Activated CD8-positive, alpha-beta memory T cell treated with anti-CD3 and anti-CD28 coated beads for 48 hours (primary cell): ENCODE measurements around the gene SLC30A2.

ENCODE experiments used
- DNase-seq, 3 experiments: peaks; one replicate each; pipeline ENCODE4 v3.0.0-alpha.2; 2020; ENCODE audit warnings: low read depth in 2 of 3, low spot score in 2 of 3

Gene SLC30A2

GRCh38 chr1:26023826-26024225 is 22.1 kb downstream of the SLC30A2 start:
- no peak for DNase-seq

GRCh38 chr1:26023009-26023408 is 22.9 kb downstream of the SLC30A2 start:
- DNase-seq: no peak

GRCh38 chr1:26022404-26022779 is 23.5 kb downstream of the SLC30A2 start:
- no peak for DNase-seq

GRCh38 chr1:26021647-26022403 is 24.1 kb downstream of the SLC30A2 start, which contains the start of gene EXTL1:
Gene EXTL1 (plus strand): TSS chr1:26021775. CDS start chr1:26022647, 872 bp downstream.
- DNase-seq: no peak

GRCh38 chr1:26020941-26021646 is 24.8 kb downstream of the SLC30A2 start:
- no peak for DNase-seq

GRCh38 chr1:26020330-26020768 is 25.6 kb downstream of the SLC30A2 start:
- no peak for DNase-seq

GRCh38 chr1:26019641-26020315 is 26.1 kb downstream of the SLC30A2 start:
- DNase-seq: no peak

GRCh38 chr1:26017606-26018005 is 28.3 kb downstream of the SLC30A2 start:
- no peak for DNase-seq

GRCh38 chr1:26016953-26017545 is 28.9 kb downstream of the SLC30A2 start:
- no peak for DNase-seq

GRCh38 chr1:26016258-26016952 is 29.5 kb downstream of the SLC30A2 start:
- no peak for DNase-seq

- no peak for DNase-seq
Measured at GRCh38 chr1:26015358-26015757, 30.6 kb downstream of the SLC30A2 start.

- DNase-seq: no peak
Measured at GRCh38 chr1:26014179-26014578, 31.7 kb downstream of the SLC30A2 start.

- no peak for DNase-seq
Measured at GRCh38 chr1:26012864-26013263, 33.1 kb downstream of the SLC30A2 start.

GRCh38 chr1:26010825-26011224 is 35.1 kb downstream of the SLC30A2 start:
- no peak for DNase-seq

GRCh38 chr1:26009796-26010447 is 36.0 kb downstream of the SLC30A2 start:
- DNase-seq: no peak

- DNase-seq: no peak
Measured at GRCh38 chr1:26006710-26007109, 39.2 kb downstream of the SLC30A2 start.

- DNase-seq: no peak
Measured at GRCh38 chr1:26005434-26006105, 40.3 kb downstream of the SLC30A2 start.

GRCh38 chr1:26003756-26004155 is 42.2 kb downstream of the SLC30A2 start:
- DNase-seq: no peak

GRCh38 chr1:26003262-26003661 is 42.7 kb downstream of the SLC30A2 start:
- DNase-seq: no peak
